Embryonic facial prominence (tissue), 1 donor: ENCODE results near the gene TTC27.
"Not testable (repeated sequence)": the region's sequence is repeated elsewhere in the genome, so short reads cannot be mapped to it uniquely, and the experiment has no call there.

Source experiments
- DNase-seq: peaks from one replicate; pipeline ENCODE4 v3.0.0-alpha.2; 2016; ENCODE audit errors: extremely low spot score

Gene TTC27

GRCh38 chr2:32627814-32628579 is at the start of gene TTC27:
TSS of gene TTC27 (plus strand) at chr2:32628050. CDS start at chr2:32628293, 243 bp downstream.
- peak; percentile 89 for DNase-seq

- DNase-seq, result no peak
These were observed 36.0 kb upstream of the TTC27 start for GRCh38 chr2:32591669-32592463.

DNA sequence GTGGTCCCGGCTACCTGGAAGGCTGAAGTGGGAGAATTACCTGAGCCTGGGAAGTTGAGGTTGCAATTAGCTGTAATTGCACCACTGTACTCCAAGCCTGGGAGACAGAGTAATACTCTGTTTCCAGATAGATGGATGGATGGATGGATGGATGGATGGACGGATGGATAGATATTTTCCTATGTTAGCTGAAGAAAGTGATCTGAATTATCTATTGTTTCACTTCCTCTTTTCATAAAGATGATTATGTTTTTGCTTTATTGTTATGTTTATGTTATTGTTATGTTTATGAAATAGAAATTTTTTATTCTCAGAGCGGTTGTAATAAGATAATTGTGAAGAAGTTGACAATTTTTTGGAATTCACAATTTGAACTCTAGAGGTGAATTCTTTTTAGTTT is 33.3 kb upstream of the TTC27 start:
- no peak for DNase-seq

- DNase-seq, result no peak
These were observed 16.5 kb upstream of the TTC27 start for GRCh38 chr2:32611366-32611765.

- DNase-seq, result no peak
These were observed 16.1 kb upstream of the TTC27 start for GRCh38 chr2:32611771-32612170.

GRCh38 chr2:32614084-32614483 is 13.8 kb upstream of the TTC27 start:
- DNase-seq, result no peak

DNA sequence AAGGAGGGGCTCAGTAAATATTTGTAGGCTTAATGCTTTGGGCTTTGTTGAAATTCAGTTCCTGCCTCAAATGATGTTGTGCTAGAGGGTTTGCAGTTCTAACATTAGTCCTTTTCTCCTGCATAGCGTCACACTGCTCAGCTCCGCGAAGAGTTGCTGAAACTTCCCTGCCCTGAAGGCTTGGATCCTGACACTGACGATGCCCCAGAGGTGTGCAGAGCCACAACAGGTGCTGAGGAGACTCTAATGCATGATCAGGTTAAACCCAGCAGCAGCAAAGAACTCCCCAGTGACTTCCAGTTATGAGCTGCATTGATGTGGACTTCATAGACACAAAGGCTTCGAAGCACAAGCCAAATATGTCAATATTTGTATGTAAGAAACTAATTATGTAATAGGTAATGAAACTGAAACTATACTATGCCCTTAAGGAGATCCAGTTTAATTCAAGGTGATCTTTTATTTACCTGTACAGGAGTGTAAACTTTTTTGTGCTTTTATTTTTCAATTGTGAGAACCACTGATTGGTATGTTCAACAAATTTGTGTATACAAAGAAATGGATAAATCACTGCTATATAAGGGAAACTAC is 10.2 kb upstream of the TTC27 start:
- DNase-seq, result no peak

- DNase-seq, result no peak
These were observed 5.1 kb upstream of the TTC27 start for GRCh38 chr2:32622570-32623310.

GRCh38 chr2:32623311-32623706 is 4.5 kb upstream of the TTC27 start:
- DNase-seq, result no peak

DNA sequence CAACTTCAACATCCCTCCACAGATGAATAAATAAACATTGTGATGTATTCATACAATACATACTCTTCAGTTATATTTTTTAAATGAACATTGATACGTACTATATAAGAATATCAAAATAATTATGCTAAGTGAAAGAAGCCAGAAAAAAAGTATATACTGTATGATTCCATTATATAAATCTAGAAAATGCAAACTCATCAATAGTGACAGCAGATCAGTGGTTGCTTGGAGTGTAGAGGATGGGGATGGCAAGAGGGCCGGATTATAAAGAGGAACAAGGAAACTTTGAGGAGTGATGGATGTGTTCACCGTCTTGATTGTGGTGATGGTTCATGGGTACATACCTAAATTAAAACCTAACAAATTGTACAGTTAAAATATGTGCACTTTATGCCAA is 3.0 kb upstream of the TTC27 start:
- DNase-seq, result no peak

DNA sequence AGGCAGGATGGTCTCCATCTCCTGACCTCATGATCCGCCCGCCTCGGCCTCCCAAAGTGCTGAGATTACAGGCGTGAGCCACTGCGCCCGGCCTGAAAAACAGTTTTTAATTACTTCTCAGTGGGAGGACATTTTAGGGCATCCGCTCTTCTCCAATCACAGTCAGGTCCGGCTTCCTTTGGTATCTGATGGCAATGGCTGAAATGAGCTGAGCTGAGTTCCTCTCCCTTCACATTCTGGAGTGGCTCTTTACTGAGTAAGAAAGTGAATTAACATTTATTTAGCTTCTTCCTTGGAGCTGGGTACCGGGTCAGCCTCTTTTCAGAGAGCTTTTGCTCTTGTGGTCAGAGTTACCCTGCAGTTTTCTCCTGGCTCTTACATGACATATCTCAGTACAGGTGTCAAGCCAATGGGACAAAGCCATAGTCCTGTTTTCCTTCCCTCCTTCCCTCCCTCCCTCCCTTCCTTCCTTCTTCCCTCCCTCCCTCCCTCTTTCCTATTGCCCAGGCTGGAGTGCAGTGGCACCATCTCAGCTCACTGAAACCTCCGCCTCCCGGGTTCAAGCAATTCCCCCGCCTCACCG is 1.1 kb upstream of the TTC27 start:
- DNase-seq, result no peak

- peak; percentile 16 for DNase-seq
These were observed 423 bp upstream of the TTC27 start for GRCh38 chr2:32627441-32627813.

- no peak for DNase-seq
These were observed 4.2 kb downstream of the TTC27 start for GRCh38 chr2:32632089-32632488.

DNA sequence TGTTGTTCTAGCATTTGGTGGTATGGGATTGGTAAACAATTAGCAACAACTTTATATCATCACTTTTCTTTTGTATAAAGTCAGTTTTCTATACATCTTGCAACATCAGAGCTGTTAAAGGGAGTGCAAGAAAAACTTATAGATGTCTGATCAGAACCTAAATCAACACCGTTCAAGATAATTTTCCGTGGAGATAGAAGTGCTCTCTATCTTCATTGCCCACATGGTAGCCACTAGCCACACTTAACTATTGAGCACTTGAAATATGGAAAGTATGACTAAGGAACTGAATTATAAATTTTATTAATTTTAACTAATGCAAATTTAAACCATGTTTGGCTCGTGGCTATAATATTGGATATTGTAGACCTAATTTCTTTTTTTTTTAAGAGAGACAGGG is 5.2 kb downstream of the TTC27 start:
- DNase-seq, result no peak

GRCh38 chr2:32638548-32638947 is 10.7 kb downstream of the TTC27 start:
- not testable (repeated sequence) for DNase-seq

- no peak for DNase-seq
These were observed 13.3 kb downstream of the TTC27 start for GRCh38 chr2:32641180-32641579.

DNA sequence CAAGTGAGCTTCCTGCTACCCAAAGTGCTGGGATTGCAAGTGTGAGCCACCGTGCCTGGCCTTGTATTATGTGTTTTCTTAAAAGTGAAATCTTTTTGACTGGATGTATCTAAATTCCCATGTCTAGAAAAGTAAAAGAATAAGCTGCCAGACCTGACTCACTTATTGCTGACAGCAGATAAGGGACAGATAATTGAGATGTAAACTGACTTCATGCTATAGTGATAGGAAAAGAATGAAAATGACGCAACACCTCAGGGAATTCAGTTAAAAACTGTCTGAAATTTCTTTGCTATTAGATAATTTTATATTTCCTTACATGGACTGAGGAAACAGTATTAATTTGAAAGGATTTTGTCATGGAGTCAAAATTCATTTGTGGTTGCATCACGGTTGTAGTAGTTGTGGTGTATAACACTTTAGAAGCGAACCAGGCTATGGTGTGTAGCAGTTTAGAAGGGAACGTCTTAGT is 19.4 kb downstream of the TTC27 start:
- DNase-seq, result no peak

DNA sequence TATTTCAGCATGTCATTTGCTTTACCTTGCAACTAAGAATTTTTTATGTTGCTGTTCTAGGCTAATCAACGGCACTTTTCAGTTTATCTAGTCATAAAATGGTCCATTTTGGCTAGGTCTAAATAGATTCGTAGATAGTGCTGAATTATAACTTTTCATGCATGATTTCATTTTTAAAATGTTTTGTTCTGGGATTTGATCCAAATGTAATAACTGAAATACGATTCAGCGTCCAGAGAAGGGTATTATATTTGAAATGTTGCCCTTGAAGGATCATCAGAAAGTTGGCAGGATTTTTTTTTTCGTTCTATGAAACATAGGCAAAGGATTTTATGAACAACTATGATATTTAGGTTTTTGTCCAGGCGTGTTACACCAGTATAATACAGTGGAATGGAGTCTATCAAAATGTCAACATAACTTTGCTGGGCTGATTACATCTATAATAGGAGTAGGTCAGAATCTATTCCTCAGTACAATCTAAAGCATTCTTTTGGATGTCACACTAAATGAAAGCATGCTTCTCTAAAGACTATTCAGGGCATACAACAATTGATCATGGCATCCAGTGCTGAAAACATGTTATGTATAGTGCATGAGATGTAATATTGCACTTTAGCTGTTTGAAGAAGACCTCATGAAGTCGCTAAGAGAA is 24.8 kb downstream of the TTC27 start:
- DNase-seq, result no peak

DNA sequence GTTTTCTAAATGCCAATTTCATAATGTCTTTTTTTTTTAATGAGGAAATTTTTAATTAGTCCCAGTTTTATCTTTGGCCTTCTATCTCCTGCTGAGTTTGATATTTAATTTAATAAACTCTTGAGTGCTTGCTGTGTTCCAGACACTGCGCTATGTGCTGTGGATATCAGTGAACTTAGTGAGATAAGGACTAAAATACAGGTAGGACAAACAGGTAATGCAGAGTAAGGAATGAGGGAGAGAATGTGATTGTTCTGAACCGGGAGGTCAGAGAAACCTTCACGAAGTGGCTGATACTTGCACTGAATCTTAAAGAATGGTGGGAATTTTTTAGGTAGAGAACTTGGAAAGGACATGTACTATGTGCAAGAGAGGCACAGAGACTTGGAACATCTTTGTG is 28.2 kb downstream of the TTC27 start:
- no peak for DNase-seq

DNA sequence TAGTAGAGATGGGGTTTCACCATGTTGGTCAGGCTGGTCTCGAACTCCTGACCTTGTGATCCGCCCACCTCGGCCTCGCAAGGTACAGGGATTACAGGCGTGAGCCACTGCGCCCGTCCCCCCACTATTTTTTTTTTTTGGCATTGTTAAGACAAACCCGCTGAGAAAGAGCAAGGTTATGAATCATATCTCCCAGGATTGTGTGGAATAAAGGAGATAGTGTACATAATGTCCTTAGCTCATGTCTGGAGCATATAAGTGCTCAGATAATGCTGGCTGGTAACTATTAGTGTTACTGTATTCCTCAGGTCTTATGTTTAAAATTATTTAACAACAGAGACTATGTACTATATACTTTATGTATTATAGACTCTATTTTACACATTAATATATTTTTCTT is 36.0 kb downstream of the TTC27 start:
- no peak for DNase-seq

GRCh38 chr2:32666704-32667103 is 38.9 kb downstream of the TTC27 start:
- no peak for DNase-seq
